Measurements from ENCODE around the gene GAL3ST2.
"Not testable (repeated sequence)": the region's sequence is repeated elsewhere in the genome, so short reads cannot be mapped to it uniquely, and the experiment has no call there.

The GAL3ST2 gene

DNA sequence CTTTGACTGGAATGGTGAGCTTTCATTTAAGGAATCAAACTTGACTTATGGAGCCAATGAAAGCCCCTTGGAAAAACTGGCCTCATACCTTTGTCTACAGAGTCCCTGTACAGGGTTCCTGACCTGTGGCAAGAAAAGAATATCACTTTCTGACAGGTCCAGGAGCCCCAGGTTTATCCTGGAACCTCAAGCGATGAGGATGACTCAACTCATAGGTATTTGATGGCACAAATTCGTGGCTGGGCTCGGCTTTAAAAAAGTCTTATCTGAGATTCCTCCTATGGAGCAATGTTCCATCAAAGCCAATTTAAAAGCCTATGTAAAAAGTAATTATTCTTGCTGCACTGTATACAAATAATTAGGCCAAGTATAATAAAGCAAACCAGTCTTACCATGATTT lies 14.8 kb downstream of the GAL3ST2 start:
- H3K27ac ChIP-seq (ENCODE audit: insufficient read depth in 1 of 2, low read depth in 1 of 2, low read length in 2 of 2, poor library complexity in 1 of 2, severe bottlenecking in 2 of 2); H3K9me3 ChIP-seq (ENCODE audit: control extremely low read depth in 1 of 5, control insufficient read depth in 4 of 5, insufficient read depth in 2 of 5, low read depth in 1 of 5, low read length in 4 of 5); H3K4me3 ChIP-seq (ENCODE audit: control insufficient read depth in 1 of 7, extremely low read depth in 1 of 7, insufficient read depth in 4 of 7, low read depth in 2 of 7, low read length in 6 of 7); H3K4me1 ChIP-seq (ENCODE audit: control extremely low read depth in 1 of 4, control insufficient read depth in 4 of 4, insufficient read depth in 4 of 4, low read length in 3 of 4); H3K27me3 ChIP-seq (replicated peaks in 2 of 5; ENCODE audit: control insufficient read depth in 4 of 5, insufficient read depth in 5 of 5, low read length in 4 of 5); POLR2A ChIA-PET; H3K36me3 ChIP-seq (ENCODE audit: control insufficient read depth in 4 of 4, insufficient read depth in 4 of 4, low read length in 3 of 4); DNase-seq; CTCF ChIA-PET: not testable (repeated sequence)
- WGBS (ENCODE audit: insufficient coverage): 100% methylated on average over 1 of the region's 3 CpGs

DNA sequence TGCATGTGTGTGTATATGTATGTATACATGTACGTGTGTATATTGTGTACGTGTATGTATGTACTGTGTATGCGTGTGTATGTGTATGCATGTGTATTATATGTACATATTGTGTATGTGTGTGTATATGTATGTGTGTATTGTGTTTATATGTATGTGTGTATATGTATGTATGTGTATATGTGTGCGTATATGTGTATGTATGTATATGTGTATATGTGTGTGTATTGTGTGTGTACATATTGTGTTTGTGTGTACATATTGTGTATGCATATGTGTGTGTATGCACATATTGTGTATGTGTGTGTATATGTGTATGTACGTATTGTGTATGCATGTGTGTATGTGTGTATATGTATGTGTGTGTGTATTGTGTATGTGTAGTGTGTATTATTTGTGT lies 16.8 kb downstream of the GAL3ST2 start:
- Histone ChIP-seq H3K4me1 (ENCODE audit: control extremely low read depth in 1 of 4, control insufficient read depth in 4 of 4, insufficient read depth in 4 of 4, low read length in 3 of 4) (peaks cover 0 to 8% (median 0%) of the 10 kb centered on the region in 4 experiments), H3K4me3 (ENCODE audit: control insufficient read depth in 1 of 7, extremely low read depth in 1 of 7, insufficient read depth in 4 of 7, low read depth in 2 of 7, low read length in 6 of 7) (no peak overlapping the region), H3K9me3 (ENCODE audit: control extremely low read depth in 1 of 5, control insufficient read depth in 4 of 5, insufficient read depth in 2 of 5, low read depth in 1 of 5, low read length in 4 of 5) (peaks cover 0 to 4% (median 0%) of the 10 kb centered on the region in 5 experiments), H3K36me3 (ENCODE audit: control insufficient read depth in 4 of 4, insufficient read depth in 4 of 4, low read length in 3 of 4) (no peaks in the 10 kb centered on the region), H3K27me3 (replicated peaks in 2 of 5; ENCODE audit: control insufficient read depth in 4 of 5, insufficient read depth in 5 of 5, low read length in 4 of 5) (no peaks in the 10 kb centered on the region), H3K27ac (ENCODE audit: insufficient read depth in 1 of 2, low read depth in 1 of 2, low read length in 2 of 2, poor library complexity in 1 of 2, severe bottlenecking in 2 of 2) (no peak overlapping the region)
- ChIA-PET CTCF (no interaction called here), POLR2A (no interaction called here)
- WGBS (ENCODE audit: insufficient coverage): 100% methylated on average over 4 of the region's 5 CpGs
- no peak for DNase-seq

- ChIA-PET CTCF (no interaction called here), POLR2A (no interaction called here)
- Histone ChIP-seq H3K4me3 (ENCODE audit: control insufficient read depth in 1 of 7, extremely low read depth in 1 of 7, insufficient read depth in 4 of 7, low read depth in 2 of 7, low read length in 6 of 7) (no peak overlapping the region), H3K36me3 (ENCODE audit: control insufficient read depth in 4 of 4, insufficient read depth in 4 of 4, low read length in 3 of 4) (no peaks in the 10 kb centered on the region), H3K27ac (ENCODE audit: insufficient read depth in 1 of 2, low read depth in 1 of 2, low read length in 2 of 2, poor library complexity in 1 of 2, severe bottlenecking in 2 of 2) (no peak overlapping the region), H3K27me3 (replicated peaks in 2 of 5; ENCODE audit: control insufficient read depth in 4 of 5, insufficient read depth in 5 of 5, low read length in 4 of 5) (no peaks in the 10 kb centered on the region), H3K4me1 (ENCODE audit: control extremely low read depth in 1 of 4, control insufficient read depth in 4 of 4, insufficient read depth in 4 of 4, low read length in 3 of 4) (peaks cover 0 to 4% (median 0%) of the 10 kb centered on the region in 4 experiments), H3K9me3 (ENCODE audit: control extremely low read depth in 1 of 5, control insufficient read depth in 4 of 5, insufficient read depth in 2 of 5, low read depth in 1 of 5, low read length in 4 of 5) (peaks cover 0 to 4% (median 0%) of the 10 kb centered on the region in 5 experiments)
- 94% methylated on average over 10 of the region's 10 CpGs for WGBS (ENCODE audit: insufficient coverage)
- no peak for DNase-seq
These were observed 17.7 kb downstream of the GAL3ST2 start for GRCh38 chr2:241794250-241794823.

DNA sequence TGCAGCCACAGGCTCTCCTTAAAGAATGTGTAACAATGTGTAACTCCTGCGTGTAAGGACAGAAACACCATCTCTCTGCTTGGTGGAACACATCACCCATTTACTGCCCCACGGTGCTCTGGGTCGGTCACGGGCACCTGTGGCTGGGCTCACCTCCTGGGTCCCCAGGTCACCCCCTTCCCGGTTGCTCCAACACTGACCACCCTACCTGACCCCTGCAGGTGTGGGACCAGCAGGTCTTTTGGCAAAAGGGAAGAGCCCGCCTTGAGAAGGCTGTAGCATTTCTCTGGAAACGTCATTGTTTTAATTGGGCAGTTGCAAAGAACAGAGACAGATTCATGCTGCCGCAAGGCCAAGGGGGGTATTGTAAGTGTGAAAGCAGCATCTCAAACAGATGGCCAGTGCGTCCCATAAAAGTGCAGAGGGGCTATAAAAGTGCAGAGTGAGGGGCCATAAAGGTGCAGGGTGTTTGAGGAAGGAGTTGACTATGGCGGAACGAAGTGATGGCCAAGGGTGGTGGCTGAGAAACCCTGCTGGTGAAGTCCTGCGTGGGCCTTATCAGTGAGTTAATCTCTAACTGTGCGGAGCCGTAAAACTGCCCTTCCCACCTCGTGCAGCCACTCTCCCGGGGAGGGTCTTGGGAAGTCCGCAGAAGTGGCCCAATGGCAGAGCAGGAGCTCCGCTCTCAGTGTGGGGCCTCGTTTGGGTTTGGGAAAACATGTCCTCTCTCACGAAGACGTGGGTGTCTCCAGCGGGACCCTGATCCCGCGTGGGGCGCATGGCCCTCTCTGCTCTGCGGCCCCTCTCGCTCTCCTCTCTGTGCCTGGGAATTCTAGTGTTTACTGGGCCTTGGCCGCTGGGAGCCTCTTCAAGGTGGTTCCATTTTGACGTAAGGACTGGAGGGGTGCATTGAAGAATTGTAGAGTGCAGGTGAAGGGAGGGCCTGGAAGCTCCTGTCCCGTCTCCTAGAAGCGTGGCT lies 18.7 kb downstream of the GAL3ST2 start:
- H3K27ac ChIP-seq (ENCODE audit: insufficient read depth in 1 of 2, low read depth in 1 of 2, low read length in 2 of 2, poor library complexity in 1 of 2, severe bottlenecking in 2 of 2): no peak overlapping the region
- no peak for DNase-seq
- H3K36me3 ChIP-seq (ENCODE audit: control insufficient read depth in 4 of 4, insufficient read depth in 4 of 4, low read length in 3 of 4): no peaks in the 10 kb centered on the region
- H3K27me3 ChIP-seq (replicated peaks in 2 of 5; ENCODE audit: control insufficient read depth in 4 of 5, insufficient read depth in 5 of 5, low read length in 4 of 5): no peaks in the 10 kb centered on the region
- ChIA-PET POLR2A (interaction anchor here (0.8 kb wide), 1 partner anchor 98 kb away, joined by 3 read pairs; no protein-coding TSS in a partner anchor), CTCF (interaction anchor here (1.2 kb wide), 1 partner anchor 9 kb away, joined by 3 read pairs; no protein-coding TSS in a partner anchor)
- H3K9me3 ChIP-seq (ENCODE audit: control extremely low read depth in 1 of 5, control insufficient read depth in 4 of 5, insufficient read depth in 2 of 5, low read depth in 1 of 5, low read length in 4 of 5): peaks cover 0 to 4% (median 0%) of the 10 kb centered on the region in 5 experiments
- H3K4me3 ChIP-seq (ENCODE audit: control insufficient read depth in 1 of 7, extremely low read depth in 1 of 7, insufficient read depth in 4 of 7, low read depth in 2 of 7, low read length in 6 of 7): no peak overlapping the region
- peaks cover 0 to 4% (median 0%) of the 10 kb centered on the region in 4 experiments for H3K4me1 ChIP-seq (ENCODE audit: control extremely low read depth in 1 of 4, control insufficient read depth in 4 of 4, insufficient read depth in 4 of 4, low read length in 3 of 4)
- WGBS (ENCODE audit: insufficient coverage): 94% methylated on average over 30 of the region's 31 CpGs

GRCh38 chr2:241796209-241796608 lies 19.6 kb downstream of the GAL3ST2 start:
- WGBS (ENCODE audit: insufficient coverage): 99% methylated on average over 13 of the region's 13 CpGs
- Histone ChIP-seq H3K9me3 (ENCODE audit: control extremely low read depth in 1 of 5, control insufficient read depth in 4 of 5, insufficient read depth in 2 of 5, low read depth in 1 of 5, low read length in 4 of 5) (no peaks in the 10 kb centered on the region), H3K4me3 (ENCODE audit: control insufficient read depth in 1 of 7, extremely low read depth in 1 of 7, insufficient read depth in 4 of 7, low read depth in 2 of 7, low read length in 6 of 7) (no peak overlapping the region), H3K27me3 (replicated peaks in 2 of 5; ENCODE audit: control insufficient read depth in 4 of 5, insufficient read depth in 5 of 5, low read length in 4 of 5) (no peaks in the 10 kb centered on the region), H3K27ac (ENCODE audit: insufficient read depth in 1 of 2, low read depth in 1 of 2, low read length in 2 of 2, poor library complexity in 1 of 2, severe bottlenecking in 2 of 2) (no peak overlapping the region), H3K36me3 (ENCODE audit: control insufficient read depth in 4 of 4, insufficient read depth in 4 of 4, low read length in 3 of 4) (no peaks in the 10 kb centered on the region), H3K4me1 (ENCODE audit: control extremely low read depth in 1 of 4, control insufficient read depth in 4 of 4, insufficient read depth in 4 of 4, low read length in 3 of 4) (peaks cover 0 to 4% (median 0%) of the 10 kb centered on the region in 4 experiments)
- no peak for DNase-seq
- ChIA-PET CTCF (interaction anchor here (1.2 kb wide), 1 partner anchor 10 kb away, joined by 3 read pairs; no protein-coding TSS in a partner anchor), POLR2A (interaction anchor here (0.8 kb wide), 1 partner anchor 98 kb away, joined by 3 read pairs; no protein-coding TSS in a partner anchor)

GRCh38 chr2:241796610-241797138 lies 20.1 kb downstream of the GAL3ST2 start:
- WGBS (ENCODE audit: insufficient coverage): 100% methylated on average over 10 of the region's 13 CpGs
- Histone ChIP-seq H3K9me3 (ENCODE audit: control extremely low read depth in 1 of 5, control insufficient read depth in 4 of 5, insufficient read depth in 2 of 5, low read depth in 1 of 5, low read length in 4 of 5) (no peaks in the 10 kb centered on the region), H3K4me3 (ENCODE audit: control insufficient read depth in 1 of 7, extremely low read depth in 1 of 7, insufficient read depth in 4 of 7, low read depth in 2 of 7, low read length in 6 of 7) (no peak overlapping the region), H3K27me3 (replicated peaks in 2 of 5; ENCODE audit: control insufficient read depth in 4 of 5, insufficient read depth in 5 of 5, low read length in 4 of 5) (no peaks in the 10 kb centered on the region), H3K27ac (ENCODE audit: insufficient read depth in 1 of 2, low read depth in 1 of 2, low read length in 2 of 2, poor library complexity in 1 of 2, severe bottlenecking in 2 of 2) (no peak overlapping the region), H3K4me1 (ENCODE audit: control extremely low read depth in 1 of 4, control insufficient read depth in 4 of 4, insufficient read depth in 4 of 4, low read length in 3 of 4) (peaks cover 0 to 4% (median 0%) of the 10 kb centered on the region in 4 experiments), H3K36me3 (ENCODE audit: control insufficient read depth in 4 of 4, insufficient read depth in 4 of 4, low read length in 3 of 4) (no peaks in the 10 kb centered on the region)
- ChIA-PET CTCF (interaction anchor here (1.2 kb wide), 1 partner anchor 10 kb away, joined by 3 read pairs; no protein-coding TSS in a partner anchor), POLR2A (interaction anchor here (0.8 kb wide), 1 partner anchor 97 kb away, joined by 3 read pairs; no protein-coding TSS in a partner anchor)
- no peak for DNase-seq

All from common myeloid progenitor, CD34-positive (primary cell).